ENCODE results near the gene FAM76A. TPM values are rescaled to one million over a fixed set of nuclear protein-coding genes. Genes with fewer than 3 reads are reported as not detected.

Gene FAM76A
- total RNA-seq, 4 donors from 2014 or later = 10.5 to 29.1 (median 12.5) TPM

GRCh38 chr1:27719286-27720251 lies 6.2 kb upstream of the FAM76A start:
- no peak for DNase-seq
- no peaks in the 10 kb centered on the region for H3K36me3 ChIP-seq
- intact Hi-C loops (cut with DNase I; ENCODE audit: low total_unique reads) = loop anchor here (10.0 kb wide), 1 partner anchor 45 kb away; the partner anchor contains the start of gene IFI6
- no peaks in the 10 kb centered on the region for H3K4me1 ChIP-seq
- H3K4me3 ChIP-seq = no peak overlapping the region
- H3K9me3 ChIP-seq = no peaks in the 10 kb centered on the region
- in situ Hi-C loops (cut with MboI; ENCODE audit: low pct_ligation_motif_present in 1 of 4, low pct_unique_long_range_greater_than_20kb in 1 of 4, low sequenced_read_pairs in 3 of 4) = loop anchor here in 1 of 4 donors (10.0 kb wide), 1 partner anchor 45 kb away; the partner anchor contains the start of gene IFI6
- WGBS, 2 donors (ENCODE audit: low coverage in 1 of 2) = 59 to 60% methylated on average over 5 of the region's 5 CpGs
- TF ChIP-seq EP300 (IDR thresholded peaks at IDR 0.05; ENCODE audit: low read depth) = no peak
- TF ChIP-seq CTCF (IDR thresholded peaks at IDR 0.05) = peak in 2 of 5 experiments; percentile 15 to 17
- TF ChIP-seq POLR2AphosphoS5 (IDR thresholded peaks at IDR 0.05) = no peak
- no peak for TF ChIP-seq POLR2A (IDR thresholded peaks at IDR 0.05)
- H3K27me3 ChIP-seq = no peaks in the 10 kb centered on the region
- no peak overlapping the region for H3K27ac ChIP-seq

GRCh38 chr1:27724961-27725373 lies 794 bp upstream of the FAM76A start:
- Histone ChIP-seq H3K4me3 (peak overlapping the region; percentile 15 to 90 (median 41)), H3K27ac (peak overlapping the region; percentile 87 to 98 (median 92)), H3K9me3 (no peaks in the 10 kb centered on the region), H3K27me3 (no peaks in the 10 kb centered on the region), H3K36me3 (peaks cover 0 to 8% (median 0%) of the 10 kb centered on the region in 4 donors), H3K4me1 (peaks cover 4 to 24% (median 15%) of the 10 kb centered on the region in 4 donors)
- DNase-seq = peak; percentile 9
- in situ Hi-C loops (cut with MboI; ENCODE audit: low pct_ligation_motif_present in 1 of 4, low pct_unique_long_range_greater_than_20kb in 1 of 4, low sequenced_read_pairs in 3 of 4) (loop anchor here in 1 of 4 donors (10.0 kb wide), 1 partner anchor 50 kb away; the partner anchor contains the start of gene IFI6), intact Hi-C loops (cut with DNase I; ENCODE audit: low total_unique reads) (loop anchor here (10.0 kb wide), 1 partner anchor 50 kb away; the partner anchor contains the start of gene IFI6)
- TF ChIP-seq EP300 (IDR thresholded peaks at IDR 0.05; ENCODE audit: low read depth) = no peak
- TF ChIP-seq POLR2AphosphoS5 (IDR thresholded peaks at IDR 0.05) = no peak
- TF ChIP-seq CTCF (IDR thresholded peaks at IDR 0.05) = no peak
- TF ChIP-seq POLR2A (IDR thresholded peaks at IDR 0.05) = no peak
- WGBS, 2 donors (ENCODE audit: low coverage in 1 of 2) = 84 to 100% methylated on average over 2 to 9 of the region's 9 CpGs

- H3K27ac ChIP-seq = peak overlapping the region; percentile 96 to 100 (median 98)
- 1% methylated on average over 44 of the region's 46 CpGs; no CpG with 5 or more reads in 1 of the 2 donors for WGBS, 2 donors (ENCODE audit: low coverage in 1 of 2)
- H3K4me1 ChIP-seq = peaks cover 4 to 24% (median 15%) of the 10 kb centered on the region in 4 donors
- no peaks in the 10 kb centered on the region for H3K9me3 ChIP-seq
- H3K27me3 ChIP-seq = no peaks in the 10 kb centered on the region
- H3K36me3 ChIP-seq = peaks cover 0 to 8% (median 0%) of the 10 kb centered on the region in 4 donors
- no peak for TF ChIP-seq CTCF (IDR thresholded peaks at IDR 0.05)
- TF ChIP-seq POLR2AphosphoS5 (IDR thresholded peaks at IDR 0.05) = no peak
- no peak for TF ChIP-seq EP300 (IDR thresholded peaks at IDR 0.05; ENCODE audit: low read depth)
- no peak for TF ChIP-seq POLR2A (IDR thresholded peaks at IDR 0.05)
- intact Hi-C loops (cut with DNase I; ENCODE audit: low total_unique reads) (loop anchor here (10.0 kb wide), 1 partner anchor 52 kb away; the partner anchor contains the start of gene IFI6), in situ Hi-C loops (cut with MboI; ENCODE audit: low pct_ligation_motif_present in 1 of 4, low pct_unique_long_range_greater_than_20kb in 1 of 4, low sequenced_read_pairs in 3 of 4) (loop anchor here in 1 of 4 donors (10.0 kb wide), 1 partner anchor 52 kb away; the partner anchor contains the start of gene IFI6)
- peak; percentile 54 for DNase-seq
- H3K4me3 ChIP-seq = peak overlapping the region; percentile 89 to 100 (median 94)
Observed at GRCh38 chr1:27726173-27727044, 648 bp downstream of the FAM76A start.

Data from transverse colon (tissue), 4 donors.